A549 (cell line): Measurements from ENCODE around the gene BPGM. TPM values are rescaled to one million over a fixed set of nuclear protein-coding genes. Genes with fewer than 3 reads are reported as not detected.
A peak's percentile ranks its signal among the peaks of the same experiment; 100 is the strongest.

ENCODE experiments used
- ATAC-seq, 2 experiments: fragments of 200-7000 bp in 1 of 2; fragments of >200 bp in 1 of 2; cut with Nextera tagmentation in 1 of 2; cut with Tn5 transposase in 1 of 2; 3 replicates each; pipeline versions ENCODE4 v1.8.0 to v1.9.1; 2018 to 2020; ENCODE audit warnings: mild to moderate bottlenecking in 1 of 2, moderate library complexity in 1 of 2
- CTCF ChIA-PET: fragments of 300-600 bp; sonication (Branson Sonifier 250); formaldehyde crosslinking; extraction: SDS; loops from one replicate; lab custom pipeline; 2021; ENCODE audit warnings: antibody characterized with exemption, inconsistent platforms; lab: Yijun Ruan, JAX
- POLR2A ChIA-PET: fragments of 350-600 bp; formaldehyde crosslinking; extraction: SDS; loops from one replicate; lab custom pipeline; 2021; ENCODE audit warnings: antibody characterized with exemption, inconsistent platforms; lab: Yijun Ruan, JAX
- DNase-seq, 2 experiments: peaks; one replicate each; pipeline versions ENCODE4 v3.0.0 to v3.0.0-alpha.2; 2011 to 2016; ENCODE audit warnings: low read depth in 1 of 2, low spot score in 1 of 2
- FAIRE-seq: peaks from 2 replicates; lab custom pipeline; 2011; peaks lifted over from hg19 to GRCh38; lab: Jason Lieb, UNC
- H3K27ac ChIP-seq, 2 experiments: fragments of >200 bp; sonication (Bioruptor Twin); formaldehyde crosslinking; 3 replicates each; pipeline ENCODE4 v1.5.1; 2016 to 2017
- H3K4me1 ChIP-seq: fragments of >200 bp; sonication (Bioruptor Twin); formaldehyde crosslinking; 3 replicates; pipeline ENCODE4 v1.6.1; 2016
- H3K4me2 ChIP-seq: fragments of >200 bp; sonication (Bioruptor Twin); formaldehyde crosslinking; 3 replicates; pipeline ENCODE4 v1.6.1; 2016
- H3K4me3 ChIP-seq: fragments of >200 bp; sonication (Bioruptor Twin); formaldehyde crosslinking; 3 replicates; pipeline ENCODE4 v1.5.1; 2016
- H3K9me3 ChIP-seq: fragments of >200 bp; sonication (Bioruptor Twin); formaldehyde crosslinking; 3 replicates; pipeline ENCODE4 v1.6.1; 2016
- ATOH8 ChIP-seq: fragments of 250-450 bp; sonication (Bioruptor Pico); IDR thresholded peaks from 2 replicates; pipeline ENCODE4 v1.5.0; 2020; ENCODE audit warnings: low read depth, mild to moderate bottlenecking, moderate library complexity
- BCL3 ChIP-seq: fragments of >200 bp; sonication (Bioruptor Twin); formaldehyde crosslinking; IDR thresholded peaks from 3 replicates; pipeline ENCODE4 v1.6.1; 2016
- CEBPB ChIP-seq, 2 experiments: fragments of >200 bp in 1 of 2; sonication (Bioruptor Twin) in 1 of 2; formaldehyde crosslinking in 1 of 2; IDR thresholded peaks; 2 replicates each; pipeline ENCODE4 v1.6.1; 2012 to 2016
- E2F6 ChIP-seq: IDR thresholded peaks from 2 replicates; pipeline ENCODE4 v1.6.1; 2012; ENCODE audit warnings: low read depth, borderline replicate concordance
- EHF ChIP-seq: fragments of 250-450 bp; sonication (Bioruptor Pico); IDR thresholded peaks from 2 replicates; pipeline ENCODE4 v1.5.0; 2020; ENCODE audit warnings: mild to moderate bottlenecking
- FOSB ChIP-seq: fragments of 250-450 bp; sonication (Bioruptor Pico); IDR thresholded peaks from 2 replicates; pipeline ENCODE4 v1.5.0; 2020; ENCODE audit warnings: mild to moderate bottlenecking, moderate library complexity
- GATA3 ChIP-seq: IDR thresholded peaks from 2 replicates; pipeline ENCODE4 v1.6.1; 2012; ENCODE audit warnings: borderline replicate concordance
- HDAC2 ChIP-seq: fragments of 200-600 bp; sonication (generic); IDR thresholded peaks from 2 replicates; pipeline ENCODE4 v1.6.1; 2016
- HES2 ChIP-seq: fragments of >200 bp; sonication (Bioruptor Twin); formaldehyde crosslinking; IDR thresholded peaks from 2 replicates; pipeline ENCODE4 v1.6.1; 2016
- JUN ChIP-seq, 2 experiments: fragments of >200 bp; sonication (Bioruptor Twin); formaldehyde crosslinking; IDR thresholded peaks; 2 replicates in 1 of 2; 3 replicates in 1 of 2; pipeline ENCODE4 v1.6.1; 2016 to 2017
- KDM5A ChIP-seq: fragments of 200-600 bp; sonication (generic); IDR thresholded peaks from 2 replicates; pipeline ENCODE4 v1.6.1; 2016; ENCODE audit warnings: antibody characterized with exemption, mild to moderate bottlenecking
- MAX ChIP-seq: IDR thresholded peaks from 2 replicates; pipeline ENCODE4 v1.6.1; 2012
- MAZ ChIP-seq: fragments of 150-350 bp; IDR thresholded peaks from 2 replicates; pipeline ENCODE4 v1.6.1; 2014; ENCODE audit warnings: antibody characterized with exemption, low read depth, low read length, borderline replicate concordance
- PHF8 ChIP-seq: fragments of 200-600 bp; sonication (generic); IDR thresholded peaks from 2 replicates; pipeline ENCODE4 v1.6.1; 2016; ENCODE audit warnings: low read depth, mild to moderate bottlenecking, antibody characterized with exemption, moderate library complexity, borderline replicate concordance
- POLR2A ChIP-seq: IDR thresholded peaks from 2 replicates; pipeline ENCODE4 v1.6.1; 2012; ENCODE audit warnings: mild to moderate bottlenecking, low read length
- RARB ChIP-seq: fragments of 250-450 bp; sonication (Bioruptor Pico); IDR thresholded peaks from 2 replicates; pipeline ENCODE4 v1.8.0; 2021; ENCODE audit warnings: mild to moderate bottlenecking, moderate library complexity
- RCOR1 ChIP-seq: fragments of 150-350 bp; IDR thresholded peaks from 2 replicates; pipeline ENCODE4 v1.6.1; 2014; ENCODE audit warnings: antibody characterized with exemption, low read length, low read depth
- RFX5 ChIP-seq: fragments of 450-650 bp; IDR thresholded peaks from 2 replicates; pipeline ENCODE4 v1.7.1; 2014; ENCODE audit warnings: antibody characterized with exemption, mild to moderate bottlenecking, moderate library complexity
- ZFP36 ChIP-seq: fragments of 450-650 bp; IDR thresholded peaks from 2 replicates; pipeline ENCODE4 v1.6.1; 2014; ENCODE audit warnings: borderline replicate concordance; ENCODE audit not compliant: partially characterized antibody
- ZNF302 ChIP-seq: fragments of 250-450 bp; sonication (Bioruptor Pico); IDR thresholded peaks from 2 replicates; pipeline ENCODE4 v1.9.0; 2021; ENCODE audit warnings: inconsistent platforms, mild to moderate bottlenecking, moderate library complexity
- ZSCAN20 ChIP-seq: fragments of 250-450 bp; sonication (Bioruptor Pico); IDR thresholded peaks from 2 replicates; pipeline ENCODE4 v1.8.0; 2022; ENCODE audit warnings: mild to moderate bottlenecking, moderate library complexity
- WGBS: methylation state at CpG from one replicate; pipeline ENCODE4 v1.1.6; 2017; ENCODE audit errors: missing lambda C conversion rate; 5-methylcytosine and 5-hydroxymethylcytosine counted together
- polyA plus RNA-seq, 4 experiments: library from polyadenylated mRNA; depleted of rRNA in 3 of 4; stranded (reverse); fragments of >200 nt; fragmentation: RNase III in 1 of 4; extraction: RNeasy Plus Mini Kit Qiagen cat#74134 plus additional on column Dnase treatment in 1 of 4; gene quantifications; 2 replicates in 3 of 4; 3 replicates in 1 of 4; pipeline ENCODE4 v1.2.3, GENCODE V29; 2011 to 2017

BPGM gene
- polyA plus RNA-seq, 2 of the 4 experiments (the other 2 are of a cell fraction): 19.4 to 28.3 TPM

GRCh38 chr7:134627775-134628153, 18.9 kb upstream of the BPGM start:
- H3K4me3 ChIP-seq: no peak overlapping the region
- no peak for ATAC-seq
- no peak for DNase-seq
- WGBS: 0% methylated on average over 1 of the region's 1 CpG
- H3K27ac ChIP-seq: no peak overlapping the region
- FAIRE-seq: no peak
- TF ChIP-seq FOSB (CRISPR knock-in tag) (peak; percentile 45; the same call in 1 of the 2 replicates), KDM5A (no peak)
- no peaks in the 10 kb centered on the region for H3K4me1 ChIP-seq
- ChIA-PET POLR2A (no interaction called here), CTCF (interaction anchor here (1.2 to 1.4 kb wide), 2 partner anchors 14 to 59 kb away, joined by 3 to 4 read pairs; no protein-coding TSS in a partner anchor)
- no peak overlapping the region for H3K4me2 ChIP-seq
- H3K9me3 ChIP-seq: no peaks in the 10 kb centered on the region

GRCh38 chr7:134629445-134629844, 17.2 kb upstream of the BPGM start:
- Histone ChIP-seq H3K4me2 (no peak overlapping the region), H3K27ac (no peak overlapping the region), H3K4me1 (no peaks in the 10 kb centered on the region), H3K4me3 (no peak overlapping the region), H3K9me3 (no peaks in the 10 kb centered on the region)
- no peak for FAIRE-seq
- no peak for ATAC-seq
- CTCF ChIA-PET: interaction anchor here (0.8 to 6.8 kb wide), 11 partner anchors 8 to 356 kb away, joined by 3 to 63 read pairs (median 5); partner anchors contain the start of gene BPGM
- no peak for TF ChIP-seq ZSCAN20 (CRISPR knock-in tag)
- no peak for TF ChIP-seq EHF (CRISPR knock-in tag)
- TF ChIP-seq JUN (IDR thresholded peaks at IDR 0.05): no peak
- TF ChIP-seq FOSB (CRISPR knock-in tag): no peak
- TF ChIP-seq RCOR1: no peak
- POLR2A ChIA-PET: no interaction called here
- DNase-seq: no peak

- Histone ChIP-seq H3K4me1 (no peaks in the 10 kb centered on the region), H3K9me3 (no peaks in the 10 kb centered on the region), H3K4me3 (no peak overlapping the region), H3K4me2 (no peak overlapping the region), H3K27ac (no peak overlapping the region)
- CTCF ChIA-PET: interaction anchor here (1.0 to 6.8 kb wide), 11 partner anchors 9 to 541 kb away, joined by 3 to 63 read pairs (median 7); partner anchors contain the start of genes BPGM and CYREN
- ATAC-seq (no peak), DNase-seq (no peak), FAIRE-seq (peak; percentile 61)
- TF ChIP-seq GATA3: no peak
- TF ChIP-seq ATOH8: no peak
- TF ChIP-seq ZFP36: no peak
- TF ChIP-seq E2F6: no peak
- no peak for TF ChIP-seq HDAC2
- TF ChIP-seq HES2: no peak
- TF ChIP-seq BCL3: no peak
- TF ChIP-seq EHF (CRISPR knock-in tag): no peak
- TF ChIP-seq MAZ: no peak
- TF ChIP-seq PHF8: no peak
- TF ChIP-seq RCOR1: no peak
- TF ChIP-seq ZNF302 (CRISPR knock-in tag): no peak
- TF ChIP-seq POLR2A: no peak
- no peak for TF ChIP-seq RFX5
- TF ChIP-seq RARB (CRISPR knock-in tag): no peak
- no peak for TF ChIP-seq JUN (IDR thresholded peaks at IDR 0.05)
- no peak for TF ChIP-seq CEBPB (IDR thresholded peaks at IDR 0.05)
- no peak for TF ChIP-seq MAX
- 95% methylated on average over 1 of the region's 1 CpG for WGBS
- POLR2A ChIA-PET: interaction anchor here (0.6 to 1.6 kb wide), 2 partner anchors 15 to 223 kb away, joined by 3 to 7 read pairs; no protein-coding TSS in a partner anchor
Measured at GRCh38 chr7:134630237-134630636, 16.4 kb upstream of the BPGM start.
